Right cardiac atrium (tissue), 5 donors: ENCODE data around the gene AGK. TPM values are rescaled to one million over a fixed set of nuclear protein-coding genes. Genes with fewer than 3 reads are reported as not detected.

Source experiments
- polyA plus RNA-seq: library from polyadenylated mRNA; stranded (reverse); fragments of 200-250 nt; gene quantifications from one replicate; pipeline ENCODE4 v1.2.3, GENCODE V29; 2013
- total RNA-seq, 4 donors: library from RNA; stranded (reverse); fragmentation: NEBNext Ultra II Directional; extraction: Animal tissue kit (Norgen Biotek cat#: 25700); gene quantifications; one replicate each; pipeline ENCODE4 v1.2.1, GENCODE V29; 2021
- donor health status: healthy with polysubstance abuse.
- donor health status: DM: no; HTN: yes; CAD: no.
- donor health status: DM: no; HTN: no; CAD: no.
- donor health status: DM: no; HTN: yes; CAD: no; lungs with severe emphysema.
- donor health status: DM: yes; HTN: yes; CAD: no.

The AGK gene
- total and polyA plus RNA-seq, 5 donors, result 29.2 to 43.6 (median 34.3) TPM

Other genes starting within 250 kb of the AGK start
- gene DENND11, start 150.8 kb downstream of the AGK start, total RNA-seq, result 10 to 100 TPM; 10.6 to 11.9 (median 11.6) TPM
- 5.2 TPM for gene DENND11, start 150.8 kb downstream of the AGK start, polyA plus RNA-seq
- gene WEE2, start 156.9 kb downstream of the AGK start, total RNA-seq, result not detected
- not detected for gene WEE2, start 156.9 kb downstream of the AGK start, polyA plus RNA-seq
- 10 to 100 TPM; 91.0 to 100.0 (median 96.5) TPM for gene SSBP1, start 186.9 kb downstream of the AGK start, total RNA-seq
- 231 TPM for gene SSBP1, start 186.9 kb downstream of the AGK start, polyA plus RNA-seq
- 1 to 10 TPM in 1 of 4 donors, under 1 TPM in 3; 0.48 to 1.2 (median 0.57) TPM for gene TAS2R3, start 212.7 kb downstream of the AGK start, total RNA-seq
- gene TAS2R3, start 212.7 kb downstream of the AGK start, polyA plus RNA-seq, result 0.18 TPM
- 1 to 10 TPM in 1 of 4 donors, under 1 TPM in 3; 0.34 to 1.0 (median 0.42) TPM for gene TAS2R4, start 225.3 kb downstream of the AGK start, total RNA-seq
- 0.27 TPM for gene TAS2R4, start 225.3 kb downstream of the AGK start, polyA plus RNA-seq
- under 1 TPM; 0.40 to 0.72 (median 0.43) TPM for gene TAS2R5, start 238.8 kb downstream of the AGK start, total RNA-seq
- gene TAS2R5, start 238.8 kb downstream of the AGK start, polyA plus RNA-seq, result 0.41 TPM